ENCODE measurements around the gene NRAP.

- TF ChIP-seq POLR2A (IDR thresholded peaks at IDR 0.05; ENCODE audit: low read depth, low read length) (no peak), SPI1 (IDR thresholded peaks at IDR 0.05; ENCODE audit: low read depth, low read length) (no peak), POLR2AphosphoS5 (IDR thresholded peaks at IDR 0.05; ENCODE audit: low read depth, low read length) (no peak)
Observed at GRCh38 chr10:113692271-113692670, 28.4 kb upstream of the NRAP start.
